Measurements from ENCODE around the gene PIP5K1A. TPM values are rescaled to one million over a fixed set of nuclear protein-coding genes. Genes with fewer than 3 reads are reported as not detected.
A peak's percentile ranks its signal among the peaks of the same experiment; 100 is the strongest.

PIP5K1A gene
- total RNA-seq, 1 experiment from 2014 or later, result 88.6 TPM

DNA sequence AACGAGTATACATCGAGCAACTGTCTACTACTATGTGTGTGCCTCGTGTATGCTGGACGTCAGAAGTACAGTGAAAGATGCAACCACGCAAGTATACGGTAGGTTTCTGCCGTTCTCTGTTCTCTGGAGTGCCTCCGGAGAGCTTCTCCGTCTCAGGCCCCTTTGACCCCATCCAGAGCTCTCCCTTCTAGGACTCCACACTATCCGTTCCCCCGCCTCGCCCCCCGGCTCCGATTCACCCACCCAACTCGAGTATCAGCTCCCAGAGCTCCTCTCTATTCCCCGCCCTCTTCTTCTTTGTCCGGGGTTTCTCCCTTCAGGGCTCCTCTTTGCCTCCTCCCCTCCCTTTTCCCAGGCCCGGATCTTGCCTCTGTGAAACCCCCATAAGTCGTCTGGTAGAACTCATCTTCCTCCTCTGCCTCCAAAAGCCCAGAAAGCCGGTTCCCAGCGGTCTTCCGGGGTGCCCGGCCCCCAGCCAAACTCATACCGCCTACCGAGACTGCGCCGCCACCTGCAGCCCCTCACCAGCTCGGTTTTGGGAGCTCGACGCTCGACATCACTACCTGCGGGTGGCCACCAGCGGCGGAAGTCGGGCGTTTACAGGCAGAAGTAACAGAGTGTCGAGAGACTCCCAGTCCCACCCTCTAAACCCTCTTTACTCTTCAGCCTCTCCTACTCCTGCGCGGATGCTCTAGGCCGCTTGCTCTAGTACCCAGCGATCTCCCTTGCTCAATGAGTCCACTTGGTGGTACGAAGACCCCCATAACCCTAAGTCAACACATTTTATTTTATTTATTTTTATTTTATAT lies 8.5 kb upstream of the PIP5K1A start, which contains the start of gene VPS72:
TSS of gene VPS72 (minus strand) at position 561 of the 809 bp plus-strand sequence. CDS start at position 485, 76 bp downstream.
- Mint-ChIP-seq H3K4me3 (ENCODE audit: unreplicated experiment) (peak within 1 kb of the TSS; percentile 85), H3K9me3 (ENCODE audit: unreplicated experiment) (no peaks in the 10 kb centered on the region), H3K27me3 (ENCODE audit: insufficient read depth, unreplicated experiment) (no peaks in the 10 kb centered on the region), H3K4me1 (ENCODE audit: low read depth, unreplicated experiment) (peaks cover 8% of the 10 kb centered on the region), H3K27ac (ENCODE audit: unreplicated experiment) (peak within 1 kb of the TSS; percentile 91), H3K36me3 (ENCODE audit: insufficient read depth, unreplicated experiment) (peaks cover 25% of the 10 kb centered on the region)
- Histone ChIP-seq H3K36me3 (ENCODE audit: control insufficient read depth, insufficient read depth, low read length) (peaks cover 2% of the 10 kb centered on the region; the same call in 1 of the 2 replicates), H3K4me3 (ENCODE audit: low read depth, low read length) (peak within 1 kb of the TSS; percentile 48), H3K9me3 (no peaks in the 10 kb centered on the region), H3K27me3 (replicated peaks; ENCODE audit: control insufficient read depth, insufficient read depth, low read length) (no peaks in the 10 kb centered on the region), H3K4me1 (0 out of 2 replicates have a peak, but pooled peaks cover 9% of the 10 kb centered on the region)
- no TSS peak for BruUV-seq (replicated peaks)
- intact Hi-C loops (cut with micrococcal nuclease; ENCODE audit: unreplicated experiment), result no loop called here
- TF ChIP-seq, protein P1, sequence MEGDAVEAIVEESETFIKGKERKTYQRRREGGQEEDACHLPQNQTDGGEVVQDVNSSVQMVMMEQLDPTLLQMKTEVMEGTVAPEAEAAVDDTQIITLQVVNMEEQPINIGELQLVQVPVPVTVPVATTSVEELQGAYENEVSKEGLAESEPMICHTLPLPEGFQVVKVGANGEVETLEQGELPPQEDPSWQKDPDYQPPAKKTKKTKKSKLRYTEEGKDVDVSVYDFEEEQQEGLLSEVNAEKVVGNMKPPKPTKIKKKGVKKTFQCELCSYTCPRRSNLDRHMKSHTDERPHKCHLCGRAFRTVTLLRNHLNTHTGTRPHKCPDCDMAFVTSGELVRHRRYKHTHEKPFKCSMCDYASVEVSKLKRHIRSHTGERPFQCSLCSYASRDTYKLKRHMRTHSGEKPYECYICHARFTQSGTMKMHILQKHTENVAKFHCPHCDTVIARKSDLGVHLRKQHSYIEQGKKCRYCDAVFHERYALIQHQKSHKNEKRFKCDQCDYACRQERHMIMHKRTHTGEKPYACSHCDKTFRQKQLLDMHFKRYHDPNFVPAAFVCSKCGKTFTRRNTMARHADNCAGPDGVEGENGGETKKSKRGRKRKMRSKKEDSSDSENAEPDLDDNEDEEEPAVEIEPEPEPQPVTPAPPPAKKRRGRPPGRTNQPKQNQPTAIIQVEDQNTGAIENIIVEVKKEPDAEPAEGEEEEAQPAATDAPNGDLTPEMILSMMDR (IDR thresholded peaks at IDR 0.05; ENCODE audit: insufficient read depth in 1 of 2, low read depth in 1 of 2, low read length in 1 of 2, severe bottlenecking in 1 of 2, unreplicated experiment in 1 of 2), result peak; percentile 0 to 16
- CTCF ChIA-PET, result interaction anchor here (0.9 to 1.2 kb wide), 4 partner anchors 14 to 119 kb away, joined by 3 to 5 read pairs (median 4); partner anchors contain the start of genes GABPB2 and TMOD4
- peak; percentile 89 to 92 for DNase-seq
- POLR2A ChIA-PET, result interaction anchor here (0.5 to 1.4 kb wide), 19 partner anchors 9 to 493 kb away, joined by 3 to 13 read pairs (median 4); partner anchors contain the start of genes CGN, GOLPH3L, LYSMD1 and PSMD4

DNA sequence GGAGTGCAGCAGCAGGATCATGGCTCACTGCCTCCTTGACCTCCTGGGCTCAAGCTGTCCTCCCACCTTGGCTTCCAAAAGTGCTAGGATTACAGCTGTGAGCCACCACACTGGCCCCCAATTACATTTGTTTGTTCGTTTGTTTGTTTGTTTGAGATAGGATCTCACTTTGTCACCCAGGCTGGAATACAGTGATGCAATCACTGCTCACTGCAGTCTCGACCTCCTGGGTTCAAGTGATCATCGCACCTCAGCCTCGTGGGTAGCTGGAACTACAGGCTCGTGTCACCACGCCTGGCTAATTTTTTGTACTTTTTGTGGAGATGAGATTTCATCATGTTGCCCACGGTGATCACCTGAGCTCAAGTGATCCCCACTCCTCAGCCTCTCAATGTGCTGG lies 6.3 kb upstream of the PIP5K1A start:
- no peak overlapping the region for H3K4me3 ChIP-seq (ENCODE audit: low read depth, low read length)
- no peak overlapping the region for H3K27ac Mint-ChIP-seq (ENCODE audit: unreplicated experiment)
- H3K9me3 ChIP-seq, result no peaks in the 10 kb centered on the region
- DNase-seq, result no peak
- ChIA-PET CTCF (interaction anchor here (1.3 kb wide), 1 partner anchor 90 kb away, joined by 4 read pairs; no protein-coding TSS in a partner anchor), POLR2A (interaction anchor here (0.7 kb wide), 1 partner anchor 26 kb away, joined by 6 read pairs; no protein-coding TSS in a partner anchor)
- no TSS peak for BruUV-seq (replicated peaks)
- peaks cover 8% of the 10 kb centered on the region for H3K4me1 Mint-ChIP-seq (ENCODE audit: low read depth, unreplicated experiment)
- no peak overlapping the region for H3K4me3 Mint-ChIP-seq (ENCODE audit: unreplicated experiment)
- no peaks in the 10 kb centered on the region for H3K27me3 Mint-ChIP-seq (ENCODE audit: insufficient read depth, unreplicated experiment)
- TF ChIP-seq, protein P1 (IDR thresholded peaks at IDR 0.05; ENCODE audit: insufficient read depth in 1 of 2, low read depth in 1 of 2, low read length in 1 of 2, severe bottlenecking in 1 of 2, unreplicated experiment in 1 of 2), result no peak
- no peaks in the 10 kb centered on the region for H3K27me3 ChIP-seq (replicated peaks; ENCODE audit: control insufficient read depth, insufficient read depth, low read length)
- no peaks in the 10 kb centered on the region for H3K36me3 ChIP-seq (ENCODE audit: control insufficient read depth, insufficient read depth, low read length)
- H3K36me3 Mint-ChIP-seq (ENCODE audit: insufficient read depth, unreplicated experiment), result peaks cover 22% of the 10 kb centered on the region
- intact Hi-C loops (cut with micrococcal nuclease; ENCODE audit: unreplicated experiment), result no loop called here
- H3K9me3 Mint-ChIP-seq (ENCODE audit: unreplicated experiment), result no peaks in the 10 kb centered on the region
- H3K4me1 ChIP-seq, result peaks cover 13% of the 10 kb centered on the region; the same call in 1 of the 2 replicates

DNA sequence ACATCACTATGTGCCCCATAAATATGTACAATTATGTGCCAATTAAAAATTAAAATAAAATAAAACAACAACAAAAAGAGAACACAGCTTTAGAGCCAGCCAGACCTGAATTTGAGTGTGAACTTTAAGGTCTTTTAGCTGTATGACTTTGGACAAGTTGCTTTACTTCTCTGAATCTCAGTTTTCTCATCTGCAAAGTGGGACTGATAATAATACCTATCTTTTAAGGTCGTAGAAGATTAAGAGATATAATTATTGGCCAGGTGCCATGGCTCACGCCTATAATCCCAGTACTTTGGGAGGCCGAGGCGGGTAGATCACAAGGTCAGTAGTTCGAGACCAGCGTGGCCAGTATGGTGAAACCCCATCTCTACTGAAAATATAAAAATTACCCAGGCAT lies 5.0 kb upstream of the PIP5K1A start:
- TF ChIP-seq, protein P1 (IDR thresholded peaks at IDR 0.05; ENCODE audit: insufficient read depth in 1 of 2, low read depth in 1 of 2, low read length in 1 of 2, severe bottlenecking in 1 of 2, unreplicated experiment in 1 of 2), result no peak
- DNase-seq, result no peak
- Mint-ChIP-seq H3K4me1 (ENCODE audit: low read depth, unreplicated experiment) (peaks cover 13% of the 10 kb centered on the region), H3K4me3 (ENCODE audit: unreplicated experiment) (no peak overlapping the region), H3K9me3 (ENCODE audit: unreplicated experiment) (no peaks in the 10 kb centered on the region), H3K36me3 (ENCODE audit: insufficient read depth, unreplicated experiment) (peaks cover 31% of the 10 kb centered on the region), H3K27ac (ENCODE audit: unreplicated experiment) (no peak overlapping the region), H3K27me3 (ENCODE audit: insufficient read depth, unreplicated experiment) (no peaks in the 10 kb centered on the region)
- no peaks in the 10 kb centered on the region for H3K27me3 ChIP-seq (replicated peaks; ENCODE audit: control insufficient read depth, insufficient read depth, low read length)
- intact Hi-C loops (cut with micrococcal nuclease; ENCODE audit: unreplicated experiment), result no loop called here
- peaks cover 13% of the 10 kb centered on the region; the same call in 1 of the 2 replicates for H3K4me1 ChIP-seq
- no TSS peak for BruUV-seq (replicated peaks)
- CTCF ChIA-PET, result no interaction called here
- no peaks in the 10 kb centered on the region for H3K36me3 ChIP-seq (ENCODE audit: control insufficient read depth, insufficient read depth, low read length)
- POLR2A ChIA-PET, result no interaction called here
- no peaks in the 10 kb centered on the region for H3K9me3 ChIP-seq
- no peak overlapping the region for H3K4me3 ChIP-seq (ENCODE audit: low read depth, low read length)

Data from Caco-2 (cell line).